Measurements from ENCODE around the gene KIF11.
A peak's percentile ranks its signal among the peaks of the same experiment; 100 is the strongest.

KIF11 gene

DNA sequence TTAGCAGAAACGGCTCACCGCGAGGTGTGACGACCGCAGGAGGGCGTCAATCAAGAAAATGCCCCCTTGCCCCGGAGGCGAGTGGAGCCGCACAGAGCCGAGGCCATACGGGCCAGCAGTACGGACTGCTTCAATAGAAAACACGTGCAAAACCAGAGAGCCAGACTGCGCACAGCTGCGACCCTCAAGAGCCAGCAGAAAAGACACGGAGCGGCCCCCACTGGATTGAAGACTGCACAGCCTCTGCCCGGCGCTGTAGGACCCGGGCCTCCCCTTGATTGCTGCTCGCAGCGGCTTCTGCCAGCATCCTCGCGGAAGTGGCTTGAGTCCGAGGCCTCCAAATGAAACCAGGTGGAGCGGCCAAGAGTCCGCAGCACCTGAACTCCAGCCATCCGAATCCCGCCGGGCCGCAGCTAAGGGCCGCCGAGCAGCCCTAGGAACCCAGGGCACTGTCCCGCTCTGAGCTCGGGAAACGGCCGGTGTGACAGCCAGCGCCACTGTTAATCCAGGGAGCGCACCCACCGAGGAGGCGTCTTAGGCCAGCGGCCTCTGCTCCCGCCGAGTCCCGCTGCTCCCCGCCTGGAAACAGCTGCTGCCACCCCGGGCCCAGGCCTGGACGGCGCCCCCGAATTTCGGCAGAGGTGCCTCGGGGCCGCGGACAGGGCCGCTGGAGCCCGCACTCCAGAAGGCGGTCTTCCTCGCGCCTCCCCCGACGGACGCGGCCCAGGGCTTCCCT is 96.2 kb downstream of the KIF11 start:
- TF ChIP-seq, protein P1, sequence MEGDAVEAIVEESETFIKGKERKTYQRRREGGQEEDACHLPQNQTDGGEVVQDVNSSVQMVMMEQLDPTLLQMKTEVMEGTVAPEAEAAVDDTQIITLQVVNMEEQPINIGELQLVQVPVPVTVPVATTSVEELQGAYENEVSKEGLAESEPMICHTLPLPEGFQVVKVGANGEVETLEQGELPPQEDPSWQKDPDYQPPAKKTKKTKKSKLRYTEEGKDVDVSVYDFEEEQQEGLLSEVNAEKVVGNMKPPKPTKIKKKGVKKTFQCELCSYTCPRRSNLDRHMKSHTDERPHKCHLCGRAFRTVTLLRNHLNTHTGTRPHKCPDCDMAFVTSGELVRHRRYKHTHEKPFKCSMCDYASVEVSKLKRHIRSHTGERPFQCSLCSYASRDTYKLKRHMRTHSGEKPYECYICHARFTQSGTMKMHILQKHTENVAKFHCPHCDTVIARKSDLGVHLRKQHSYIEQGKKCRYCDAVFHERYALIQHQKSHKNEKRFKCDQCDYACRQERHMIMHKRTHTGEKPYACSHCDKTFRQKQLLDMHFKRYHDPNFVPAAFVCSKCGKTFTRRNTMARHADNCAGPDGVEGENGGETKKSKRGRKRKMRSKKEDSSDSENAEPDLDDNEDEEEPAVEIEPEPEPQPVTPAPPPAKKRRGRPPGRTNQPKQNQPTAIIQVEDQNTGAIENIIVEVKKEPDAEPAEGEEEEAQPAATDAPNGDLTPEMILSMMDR (IDR thresholded peaks at IDR 0.05; ENCODE audit: low read depth, low read length, missing control alignments): no peak
- in situ Hi-C loops (cut with HindIII; ENCODE audit: low sequenced_read_pairs): no loop called here
- H3K4me3 ChIP-seq (ENCODE audit: low read depth, low read length): peak overlapping the region; percentile 55
- DNase-seq (ENCODE audit: low read depth): no peak

DNA sequence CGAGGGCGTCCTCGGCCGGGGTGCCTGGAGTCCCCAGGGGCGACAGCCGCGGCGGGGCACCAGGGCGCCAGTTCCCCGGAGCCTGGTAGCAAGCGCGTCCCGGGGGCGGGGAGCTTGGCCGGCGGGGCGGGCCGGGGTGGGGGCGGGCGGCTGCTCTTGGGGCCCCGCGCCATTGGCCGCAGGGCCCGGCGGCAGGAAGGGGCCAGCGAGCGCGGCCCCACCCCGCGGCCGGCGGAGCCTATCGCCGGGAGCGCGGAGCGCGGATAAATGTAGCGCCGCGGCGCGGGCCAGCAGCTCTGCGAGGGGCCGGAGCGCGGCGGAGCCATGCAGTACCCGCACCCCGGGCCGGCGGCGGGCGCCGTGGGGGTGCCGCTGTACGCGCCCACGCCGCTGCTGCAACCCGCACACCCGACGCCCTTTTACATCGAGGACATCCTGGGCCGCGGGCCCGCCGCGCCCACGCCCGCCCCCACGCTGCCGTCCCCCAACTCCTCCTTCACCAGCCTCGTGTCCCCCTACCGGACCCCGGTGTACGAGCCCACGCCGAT is 96.8 kb downstream of the KIF11 start, which contains the start of gene HHEX:
Gene HHEX (plus strand): TSS at position 293 of the 548 bp plus-strand sequence. CDS start 32 bp downstream, at position 325.
- H3K4me3 ChIP-seq (ENCODE audit: low read depth, low read length): peak within 1 kb of the TSS; percentile 55
- no peak for DNase-seq (ENCODE audit: low read depth)
- in situ Hi-C loops (cut with HindIII; ENCODE audit: low sequenced_read_pairs): no loop called here
- TF ChIP-seq, protein P1 (IDR thresholded peaks at IDR 0.05; ENCODE audit: low read depth, low read length, missing control alignments): no peak

DNA sequence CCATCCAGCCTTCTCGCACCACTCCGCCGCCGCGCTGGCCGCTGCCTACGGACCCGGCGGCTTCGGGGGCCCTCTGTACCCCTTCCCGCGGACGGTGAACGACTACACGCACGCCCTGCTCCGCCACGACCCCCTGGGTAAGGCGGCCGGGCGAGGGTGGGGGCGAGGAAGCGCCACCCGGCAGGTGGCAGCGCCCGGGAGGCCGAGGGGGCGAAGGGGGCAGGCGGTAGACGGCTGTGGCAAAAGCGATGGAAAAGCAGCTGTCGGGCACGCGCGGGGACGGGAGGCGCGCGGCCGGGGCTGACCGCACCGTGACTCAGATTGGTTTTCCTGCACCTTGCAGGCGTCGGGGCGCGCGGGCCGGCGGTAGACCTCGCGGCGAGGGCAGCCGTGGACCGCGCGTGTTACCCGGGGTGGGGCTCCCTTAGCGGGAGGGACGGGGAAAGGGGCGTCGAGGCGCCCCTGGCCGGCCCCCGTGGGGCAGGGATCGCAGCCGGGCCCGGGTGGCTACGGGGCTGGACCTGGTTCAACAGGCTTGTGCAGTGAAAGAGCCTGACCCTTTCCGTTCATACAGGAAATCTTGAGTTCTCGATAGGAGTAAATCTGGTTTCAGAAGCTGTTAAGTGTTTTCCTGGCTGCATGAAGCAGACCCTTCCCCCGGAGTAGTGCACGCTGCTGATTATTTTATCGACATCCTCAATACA is 97.4 kb downstream of the KIF11 start:
- peak overlapping the region; percentile 55 for H3K4me3 ChIP-seq (ENCODE audit: low read depth, low read length)
- no peak for DNase-seq (ENCODE audit: low read depth)
- in situ Hi-C loops (cut with HindIII; ENCODE audit: low sequenced_read_pairs): no loop called here
- TF ChIP-seq, protein P1 (IDR thresholded peaks at IDR 0.05; ENCODE audit: low read depth, low read length, missing control alignments): no peak

DNA sequence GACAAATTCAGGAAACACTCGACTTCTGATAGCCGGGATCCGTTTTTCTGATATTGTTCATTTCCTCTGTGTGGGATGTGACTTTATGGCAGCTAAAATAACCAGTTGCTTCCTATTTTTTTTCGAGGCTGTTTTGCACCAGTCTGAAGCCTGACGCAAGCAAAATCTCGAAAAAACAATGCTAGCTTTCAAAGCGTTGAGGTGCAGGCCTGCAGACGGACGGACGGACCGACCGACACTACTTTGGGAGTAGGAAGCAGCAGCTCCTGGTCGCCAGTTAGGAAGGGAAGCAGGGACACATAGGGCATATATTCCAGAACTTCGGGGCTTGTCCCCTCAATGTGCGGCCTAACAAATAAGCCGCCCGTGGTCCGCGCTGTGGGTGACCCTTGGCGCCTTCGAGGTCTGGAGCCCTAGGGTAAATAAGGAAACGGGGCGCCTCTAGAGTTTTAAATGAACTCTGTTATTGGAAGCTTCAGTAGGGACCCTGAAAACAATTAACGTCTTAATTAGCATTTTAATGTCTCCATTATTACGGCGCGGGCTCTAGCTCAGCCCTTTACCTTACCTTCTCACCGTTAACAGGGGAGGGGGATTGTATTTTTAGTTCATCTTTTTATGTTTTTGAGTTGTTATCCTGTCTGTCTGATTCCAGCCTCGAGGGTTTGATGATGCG is 98.1 kb downstream of the KIF11 start:
- in situ Hi-C loops (cut with HindIII; ENCODE audit: low sequenced_read_pairs): no loop called here
- DNase-seq (ENCODE audit: low read depth): no peak
- TF ChIP-seq, protein P1 (IDR thresholded peaks at IDR 0.05; ENCODE audit: low read depth, low read length, missing control alignments): no peak
- peak overlapping the region; percentile 55 for H3K4me3 ChIP-seq (ENCODE audit: low read depth, low read length)

DNA sequence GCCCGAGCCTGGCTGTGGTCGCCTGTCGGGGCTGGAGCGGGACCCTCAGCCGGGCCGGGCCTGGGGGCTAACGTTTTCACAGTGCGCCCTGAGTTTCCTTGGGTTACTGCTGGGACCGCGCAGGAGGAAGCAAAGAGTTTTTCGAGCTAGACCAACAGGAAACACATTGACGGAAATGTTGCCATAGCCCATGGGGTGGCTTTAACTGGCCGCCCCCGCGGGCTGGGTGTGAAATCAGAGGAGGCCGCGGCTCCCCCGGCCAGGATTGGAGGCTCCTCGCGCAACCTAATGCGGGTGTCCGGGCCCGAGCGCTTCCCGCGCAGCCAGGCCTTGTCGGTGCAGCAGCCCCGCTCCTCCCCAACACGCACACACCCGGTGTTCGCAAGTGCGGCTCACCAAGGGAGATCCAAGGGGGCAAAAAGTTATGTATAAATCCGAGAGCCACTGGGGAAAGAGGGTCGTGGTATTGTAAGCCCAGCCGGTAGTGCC is 98.7 kb downstream of the KIF11 start:
- no peak for DNase-seq (ENCODE audit: low read depth)
- TF ChIP-seq, protein P1 (IDR thresholded peaks at IDR 0.05; ENCODE audit: low read depth, low read length, missing control alignments): no peak
- peak overlapping the region; percentile 3 for H3K4me3 ChIP-seq (ENCODE audit: low read depth, low read length)
- in situ Hi-C loops (cut with HindIII; ENCODE audit: low sequenced_read_pairs): no loop called here

DNA sequence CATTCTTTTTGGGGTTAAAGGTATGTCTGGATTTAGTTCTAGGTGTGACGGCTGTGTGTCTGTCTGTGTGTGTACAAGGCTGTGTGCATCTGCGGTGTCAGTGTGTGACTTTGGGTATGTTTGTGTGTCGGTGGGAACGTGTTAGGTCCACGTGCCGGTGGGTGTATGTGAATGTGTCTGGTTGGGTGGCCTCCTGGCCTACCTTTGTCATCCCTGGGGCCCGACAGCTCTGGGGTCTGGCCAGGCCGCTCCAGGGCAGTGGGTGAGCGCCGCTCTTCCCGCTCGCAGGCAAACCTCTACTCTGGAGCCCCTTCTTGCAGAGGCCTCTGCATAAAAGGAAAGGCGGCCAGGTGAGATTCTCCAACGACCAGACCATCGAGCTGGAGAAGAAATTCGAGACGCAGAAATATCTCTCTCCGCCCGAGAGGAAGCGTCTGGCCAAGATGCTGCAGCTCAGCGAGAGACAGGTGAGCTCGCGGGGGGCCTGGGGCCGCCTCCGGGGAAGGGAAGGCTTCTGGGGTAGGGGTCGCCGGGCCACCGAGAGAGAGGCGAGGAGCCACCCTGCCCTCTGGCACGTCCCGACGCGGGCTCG is 99.2 kb downstream of the KIF11 start:
- in situ Hi-C loops (cut with HindIII; ENCODE audit: low sequenced_read_pairs): no loop called here
- no peak overlapping the region for H3K4me3 ChIP-seq (ENCODE audit: low read depth, low read length)
- TF ChIP-seq, protein P1 (IDR thresholded peaks at IDR 0.05; ENCODE audit: low read depth, low read length, missing control alignments): no peak
- no peak for DNase-seq (ENCODE audit: low read depth)

Measured in astrocyte of the cerebellum (primary cell).